Spleen (tissue), 11 donors: ENCODE data around the gene AKT1S1. TPM values are rescaled to one million over a fixed set of nuclear protein-coding genes. Genes with fewer than 3 reads are reported as not detected.
A peak's percentile ranks its signal among the peaks of the same experiment; 100 is the strongest.

Experiments
- DNase-seq: peaks from one replicate; pipeline ENCODE4 v3.0.0-alpha.2; 2020
- H3K27ac ChIP-seq, 8 donors: fragments of 200-600 bp; sonication (generic) in 7 of 8; 1 replicate in 4 of 8; 2 replicates in 4 of 8; pipeline versions ENCODE4 v1.5.0 to v1.8.0; 2016 to 2021; ENCODE audit warnings: inconsistent platforms in 4 of 8, mild to moderate bottlenecking in 4 of 8, moderate library complexity in 1 of 8
- H3K27me3 ChIP-seq, 7 donors: fragments of 200-600 bp; sonication (generic) in 6 of 7; replicated peaks in 1 of 7; 1 replicate in 4 of 7; 2 replicates in 3 of 7; pipeline versions ENCODE4 v1.5.0 to v1.8.0; 2016 to 2021; ENCODE audit warnings: inconsistent platforms in 3 of 7, mild to moderate bottlenecking in 1 of 7
- H3K36me3 ChIP-seq, 6 donors: fragments of 200-600 bp; sonication (generic) in 5 of 6; 1 replicate in 4 of 6; 2 replicates in 2 of 6; pipeline versions ENCODE4 v1.5.0 to v1.8.0; 2016 to 2021; ENCODE audit warnings: inconsistent platforms in 2 of 6
- H3K4me1 ChIP-seq, 6 donors: fragments of 200-600 bp; sonication (generic) in 5 of 6; 1 replicate in 3 of 6; 2 replicates in 3 of 6; pipeline versions ENCODE4 v1.5.0 to v1.8.0; 2016 to 2021; ENCODE audit warnings: inconsistent platforms in 3 of 6
- H3K4me3 ChIP-seq, 8 donors: fragments of 200-600 bp; sonication (generic) in 7 of 8; 1 replicate in 4 of 8; 2 replicates in 4 of 8; pipeline versions ENCODE4 v1.5.0 to v1.8.0; 2016 to 2021; ENCODE audit warnings: inconsistent platforms in 4 of 8, mild to moderate bottlenecking in 4 of 8, moderate library complexity in 2 of 8
- H3K9me3 ChIP-seq, 8 donors: fragments of 200-600 bp; sonication (generic) in 7 of 8; 1 replicate in 4 of 8; 2 replicates in 4 of 8; pipeline versions ENCODE4 v1.5.0 to v1.8.0; 2016 to 2021; ENCODE audit warnings: inconsistent platforms in 4 of 8
- POLR2A ChIP-seq, 3 donors: fragments of 450-650 bp; IDR thresholded peaks; one replicate each; pipeline ENCODE4 v1.5.1; 2017; ENCODE audit warnings: antibody characterized with exemption in 3 of 3, mild to moderate bottlenecking in 1 of 3
- POLR2AphosphoS5 ChIP-seq, 3 donors: sonication (generic); formaldehyde crosslinking; IDR thresholded peaks; one replicate each; pipeline ENCODE4 v1.5.1; 2017; ENCODE audit warnings: antibody characterized with exemption in 3 of 3
- WGBS, 5 donors: extraction: QIAGEN DNeasy Blood & Tissue Kit in 3 of 5; methylation state at CpG; one replicate each; pipeline versions ENCODE4 v1.1.5 to v1.1.7; 2013 to 2018; 5-methylcytosine and 5-hydroxymethylcytosine counted together
- intact Hi-C: fragments of 100-400 bp; cut with DNase I; formaldehyde crosslinking; loops from one replicate; pipeline ENCODE4 v1.15.0; 2023; ENCODE audit warnings: low total_unique reads
- polyA plus RNA-seq, 3 donors: library from polyadenylated mRNA; stranded (reverse); fragments of 200-250 nt; gene quantifications; one replicate each; pipeline ENCODE4 v1.2.1, GENCODE V29; 2013
- total RNA-seq, 7 donors: library from RNA; depleted of rRNA in 3 of 7; stranded (reverse); fragments of >200 nt in 3 of 7; fragmentation: NEBNext Ultra II Directional in 4 of 7; extraction: Animal tissue kit (Norgen Biotek cat#: 25700) in 4 of 7; gene quantifications; one replicate each; pipeline versions ENCODE4 v1.1.0 to v1.2.1, GENCODE V29; 2016 to 2021
- TF ChIP-seq, protein P1 (sequence below), 11 experiments: fragments of 200-600 bp in 7 of 11; fragments of 450-650 bp in 4 of 11; sonication (generic) in 4 of 11; IDR thresholded peaks in 8 of 11; conservative IDR thresholded peaks in 3 of 11; 1 replicate in 7 of 11; 2 replicates in 4 of 11; pipeline versions ENCODE4 v1.4.0 to v1.8.0; 2016 to 2021; ENCODE audit warnings: antibody characterized with exemption in 11 of 11, inconsistent platforms in 4 of 11, mild to moderate bottlenecking in 1 of 11
- donor health status: healthy with polysubstance abuse.
- donor health status: DM: no; HTN: no; CAD: no; lungs with moderate emphysema.
- donor health status: DM: no; HTN: no; CAD: no.
- donor health status: Bipolar disorder and iron deficiency.
- donor health status: healthy.
- donor health status: DM: no; HTN: no; CAD: no.
- donor health status: DM: yes; HTN: yes; CAD: no.

Gene AKT1S1
- total and polyA plus RNA-seq, 10 donors, result 8.7 to 27.8 (median 17.0) TPM

DNA sequence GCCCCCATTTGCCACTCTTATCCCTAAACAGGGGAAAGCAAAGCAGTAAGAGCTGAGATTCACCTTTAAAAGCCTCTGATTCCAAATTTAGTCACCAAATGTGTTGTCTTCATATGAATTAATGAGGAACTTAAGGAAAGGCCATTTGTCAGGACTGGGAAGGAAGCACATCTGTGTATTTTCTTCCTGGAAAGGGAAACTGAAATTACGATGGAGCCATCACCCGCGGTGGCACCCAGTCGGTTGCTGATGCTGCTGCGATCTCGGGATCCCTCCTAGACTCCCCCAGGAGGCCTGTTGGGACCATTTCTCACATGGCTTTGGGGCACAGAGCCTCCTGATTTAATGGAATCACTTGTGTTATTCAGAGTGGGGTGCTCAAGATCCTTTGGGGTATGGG, 27.0 kb upstream of the AKT1S1 start:
- Histone ChIP-seq H3K4me1 (peaks cover 0 to 39% (median 18%) of the 10 kb centered on the region in 6 donors), H3K36me3 (peaks cover 0 to 38% (median 17%) of the 10 kb centered on the region in 6 donors), H3K9me3 (no peaks in the 10 kb centered on the region), H3K27me3 (no peaks in the 10 kb centered on the region), H3K27ac (peak overlapping the region in 1 of 8 donors; percentile 31), H3K4me3 (no peak overlapping the region)
- DNase-seq, result no peak
- intact Hi-C loops, result no loop called here
- 8 to 41% (median 17%) methylated on average over 6 of the region's 6 CpGs for WGBS, 5 donors
- TF ChIP-seq, protein P1, sequence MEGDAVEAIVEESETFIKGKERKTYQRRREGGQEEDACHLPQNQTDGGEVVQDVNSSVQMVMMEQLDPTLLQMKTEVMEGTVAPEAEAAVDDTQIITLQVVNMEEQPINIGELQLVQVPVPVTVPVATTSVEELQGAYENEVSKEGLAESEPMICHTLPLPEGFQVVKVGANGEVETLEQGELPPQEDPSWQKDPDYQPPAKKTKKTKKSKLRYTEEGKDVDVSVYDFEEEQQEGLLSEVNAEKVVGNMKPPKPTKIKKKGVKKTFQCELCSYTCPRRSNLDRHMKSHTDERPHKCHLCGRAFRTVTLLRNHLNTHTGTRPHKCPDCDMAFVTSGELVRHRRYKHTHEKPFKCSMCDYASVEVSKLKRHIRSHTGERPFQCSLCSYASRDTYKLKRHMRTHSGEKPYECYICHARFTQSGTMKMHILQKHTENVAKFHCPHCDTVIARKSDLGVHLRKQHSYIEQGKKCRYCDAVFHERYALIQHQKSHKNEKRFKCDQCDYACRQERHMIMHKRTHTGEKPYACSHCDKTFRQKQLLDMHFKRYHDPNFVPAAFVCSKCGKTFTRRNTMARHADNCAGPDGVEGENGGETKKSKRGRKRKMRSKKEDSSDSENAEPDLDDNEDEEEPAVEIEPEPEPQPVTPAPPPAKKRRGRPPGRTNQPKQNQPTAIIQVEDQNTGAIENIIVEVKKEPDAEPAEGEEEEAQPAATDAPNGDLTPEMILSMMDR (IDR thresholded peaks at IDR 0.05 in 8 of 11, conservative IDR thresholded peaks at IDR 0.05 in 3 of 11), result no peak
- TF ChIP-seq POLR2AphosphoS5 (IDR thresholded peaks at IDR 0.05) (no peak), POLR2A (IDR thresholded peaks at IDR 0.05) (no peak)

DNA sequence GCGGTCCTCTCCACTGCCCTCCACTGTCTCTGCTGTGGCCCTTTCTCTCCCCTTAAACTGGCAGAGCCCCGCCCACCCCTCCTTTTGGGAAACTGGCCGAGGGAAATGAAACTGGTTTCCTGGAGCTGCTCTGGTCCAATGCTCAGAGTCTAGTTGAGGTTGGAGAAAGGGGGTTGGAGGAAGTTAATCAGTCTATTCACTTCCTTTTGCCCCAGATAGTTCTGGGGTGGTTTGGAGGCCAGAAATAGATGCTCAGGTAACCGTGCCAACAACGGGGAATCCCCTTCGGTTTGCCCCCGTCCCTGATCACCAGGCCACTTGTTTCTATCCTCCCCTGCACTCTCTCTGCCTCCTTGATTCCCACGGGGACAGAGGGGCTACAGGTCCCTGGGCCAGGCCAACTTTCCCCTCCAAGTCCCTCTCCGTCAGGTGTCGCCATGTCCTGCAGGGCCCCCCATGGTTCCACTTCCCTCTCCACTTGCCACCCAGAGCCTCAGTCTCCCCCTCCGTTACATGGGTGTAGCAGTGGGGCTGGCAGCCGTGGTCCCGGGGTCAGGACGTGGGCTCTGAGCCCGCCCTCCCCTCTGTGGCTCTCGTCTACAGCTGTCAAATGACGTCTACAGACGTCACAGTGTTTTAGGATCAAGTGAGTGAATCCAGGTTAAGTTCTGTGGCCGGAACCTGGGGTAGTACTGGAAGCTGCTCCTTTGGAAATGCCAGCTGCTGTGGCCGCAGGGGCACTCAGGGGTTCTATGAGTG, 19.9 kb upstream of the AKT1S1 start, which contains the start of gene IL4I1:
TSS of gene IL4I1 (minus strand) at position 25 of the 759 bp plus-strand sequence. CDS start 727 bp downstream, outside the sequence.
- intact Hi-C loops, result no loop called here
- H3K4me3 ChIP-seq, result peak within 1 kb of the TSS in 4 of 8 donors; percentile 13 to 57 (median 24)
- 5 to 18% (median 7%) methylated on average over 19 to 20 of the region's 20 CpGs for WGBS, 5 donors
- peak in 2 of 3 donors; percentile 22 to 39 for TF ChIP-seq POLR2AphosphoS5 (IDR thresholded peaks at IDR 0.05)
- TF ChIP-seq, protein P1 (IDR thresholded peaks at IDR 0.05 in 8 of 11, conservative IDR thresholded peaks at IDR 0.05 in 3 of 11), result no peak
- H3K9me3 ChIP-seq, result no peaks in the 10 kb centered on the region
- H3K4me1 ChIP-seq, result peaks cover 20 to 45% (median 34%) of the 10 kb centered on the region in 6 donors
- peak within 1 kb of the TSS; percentile 3 to 83 (median 64) for H3K27ac ChIP-seq
- H3K36me3 ChIP-seq, result no peaks in the 10 kb centered on the region
- no peaks in the 10 kb centered on the region for H3K27me3 ChIP-seq
- peak; percentile 83 for DNase-seq

DNA sequence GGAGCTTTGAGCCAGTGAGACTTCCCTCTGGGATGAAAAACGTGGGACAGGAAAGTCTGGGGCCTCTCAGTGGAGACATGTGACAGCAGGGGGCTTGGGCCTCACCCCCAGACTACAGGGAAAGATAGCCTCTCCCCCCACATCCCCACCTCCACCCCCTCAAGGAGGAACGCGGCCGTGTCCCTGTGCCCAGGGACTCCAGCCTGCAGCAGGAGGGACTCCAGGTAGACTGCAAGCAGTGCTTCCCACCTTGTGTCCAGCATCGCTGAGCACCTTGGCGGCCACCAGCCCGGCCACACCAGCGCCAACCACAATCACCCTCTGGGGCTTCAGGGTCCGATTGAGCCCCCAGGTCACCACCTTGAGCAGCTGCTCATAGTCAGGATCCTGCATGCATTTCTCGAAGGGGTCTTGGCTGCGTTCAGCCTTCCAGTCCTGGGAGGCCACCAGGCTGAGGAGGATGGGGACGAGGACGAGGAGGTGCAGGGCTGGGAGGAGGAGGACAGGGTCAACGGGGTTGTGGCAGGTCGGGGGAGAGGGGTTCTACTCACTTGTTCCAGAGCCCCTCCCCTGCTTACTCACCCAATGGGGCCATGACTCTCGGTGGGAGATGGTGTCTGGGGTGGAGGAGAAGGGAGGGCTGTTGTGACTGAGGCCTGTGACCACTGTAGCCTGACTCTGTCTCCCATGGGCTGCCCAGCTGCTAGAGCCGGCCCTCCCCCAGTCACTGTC, 18.6 kb upstream of the AKT1S1 start:
- H3K4me1 ChIP-seq, result peaks cover 20 to 54% (median 38%) of the 10 kb centered on the region in 6 donors
- no peak for TF ChIP-seq POLR2AphosphoS5 (IDR thresholded peaks at IDR 0.05)
- TF ChIP-seq, protein P1 (IDR thresholded peaks at IDR 0.05 in 8 of 11, conservative IDR thresholded peaks at IDR 0.05 in 3 of 11), result no peak
- no peak for TF ChIP-seq POLR2A (IDR thresholded peaks at IDR 0.05)
- H3K27me3 ChIP-seq, result peaks cover 0 to 3% (median 0%) of the 10 kb centered on the region in 7 donors
- H3K36me3 ChIP-seq, result no peaks in the 10 kb centered on the region
- DNase-seq, result no peak
- H3K4me3 ChIP-seq, result no peak overlapping the region
- 56 to 74% (median 70%) methylated on average over 11 to 17 of the region's 17 CpGs for WGBS, 5 donors
- intact Hi-C loops, result no loop called here
- peak overlapping the region in 5 of 8 donors; percentile 39 to 83 (median 73) for H3K27ac ChIP-seq
- no peaks in the 10 kb centered on the region for H3K9me3 ChIP-seq
